IPS-18a (cell line): ENCODE measurements around the gene ESF1.

ENCODE experiments used
- H3K27ac ChIP-seq: one replicate; pipeline ENCODE4 v1.5.1; 2013; ENCODE audit warnings: low read length
- H3K27me3 ChIP-seq: one replicate; pipeline ENCODE4 v1.6.1; 2013; ENCODE audit warnings: mild to moderate bottlenecking, low read length; ENCODE audit not compliant: control insufficient read depth, insufficient read depth
- H3K36me3 ChIP-seq: one replicate; pipeline ENCODE4 v1.6.1; 2013; ENCODE audit warnings: low read depth, low read length; ENCODE audit not compliant: control insufficient read depth
- H3K4me1 ChIP-seq: one replicate; pipeline ENCODE4 v1.6.1; 2013; ENCODE audit warnings: low read depth, low read length; ENCODE audit not compliant: control insufficient read depth
- H3K4me3 ChIP-seq: one replicate; pipeline ENCODE4 v1.5.1; 2013; ENCODE audit warnings: low read length
- H3K9ac ChIP-seq: one replicate; pipeline ENCODE4 v1.6.1; 2013; ENCODE audit warnings: mild to moderate bottlenecking, low read length, moderate library complexity
- H3K9me3 ChIP-seq: one replicate; pipeline ENCODE4 v1.6.1; 2013; ENCODE audit warnings: low read depth, low read length; ENCODE audit not compliant: control insufficient read depth

The ESF1 gene

GRCh38 chr20:13813910-13814309 lies 29.2 kb upstream of the ESF1 start:
- H3K27ac ChIP-seq: no peak overlapping the region
- H3K27me3 ChIP-seq: no peaks in the 10 kb centered on the region
- H3K4me1 ChIP-seq: no peaks in the 10 kb centered on the region
- no peak overlapping the region for H3K9ac ChIP-seq
- no peaks in the 10 kb centered on the region for H3K9me3 ChIP-seq
- peaks cover 90% of the 10 kb centered on the region for H3K36me3 ChIP-seq
- no peak overlapping the region for H3K4me3 ChIP-seq

DNA sequence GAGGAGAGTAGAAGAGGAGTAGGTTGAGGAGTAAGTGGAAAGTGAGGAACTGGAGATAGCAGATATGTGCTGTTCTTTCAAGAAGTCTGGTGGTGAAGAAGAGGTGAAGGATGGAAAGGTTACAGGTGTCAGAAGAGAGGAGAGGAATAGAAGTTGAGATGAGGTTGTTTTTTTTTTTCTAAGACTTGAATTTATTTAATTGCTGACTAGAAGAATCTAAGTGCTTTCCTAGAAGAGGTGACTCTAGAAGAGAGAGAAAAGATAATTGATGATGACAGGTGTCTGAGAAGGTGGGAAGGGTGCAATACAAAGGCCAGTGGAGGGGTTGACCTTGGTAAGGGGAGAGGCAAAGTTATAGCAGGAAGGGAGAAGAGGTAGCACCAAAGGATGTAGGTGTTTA lies 25.7 kb upstream of the ESF1 start:
- H3K9me3 ChIP-seq: no peaks in the 10 kb centered on the region
- H3K4me3 ChIP-seq: no peak overlapping the region
- H3K4me1 ChIP-seq: no peaks in the 10 kb centered on the region
- H3K36me3 ChIP-seq: peaks cover 71% of the 10 kb centered on the region
- H3K9ac ChIP-seq: no peak overlapping the region
- H3K27ac ChIP-seq: no peak overlapping the region
- H3K27me3 ChIP-seq: no peaks in the 10 kb centered on the region

GRCh38 chr20:13809855-13810254 lies 25.1 kb upstream of the ESF1 start:
- no peaks in the 10 kb centered on the region for H3K9me3 ChIP-seq
- no peak overlapping the region for H3K9ac ChIP-seq
- no peaks in the 10 kb centered on the region for H3K4me1 ChIP-seq
- H3K27ac ChIP-seq: no peak overlapping the region
- H3K36me3 ChIP-seq: peaks cover 69% of the 10 kb centered on the region
- no peaks in the 10 kb centered on the region for H3K27me3 ChIP-seq
- H3K4me3 ChIP-seq: no peak overlapping the region

GRCh38 chr20:13809373-13809772 lies 24.7 kb upstream of the ESF1 start:
- H3K36me3 ChIP-seq: peaks cover 67% of the 10 kb centered on the region

GRCh38 chr20:13800728-13801134 lies 16.0 kb upstream of the ESF1 start:
- Histone ChIP-seq H3K27ac (no peak overlapping the region), H3K4me1 (no peaks in the 10 kb centered on the region), H3K9me3 (no peaks in the 10 kb centered on the region), H3K27me3 (no peaks in the 10 kb centered on the region), H3K36me3 (peaks cover 85% of the 10 kb centered on the region), H3K4me3 (no peak overlapping the region), H3K9ac (no peak overlapping the region)

More at GRCh38 chr20:13809373-13809772, 24.7 kb upstream of the ESF1 start:
- no peaks in the 10 kb centered on the region for H3K4me1 ChIP-seq
- H3K27ac ChIP-seq: no peak overlapping the region
- no peaks in the 10 kb centered on the region for H3K27me3 ChIP-seq
- no peak overlapping the region for H3K4me3 ChIP-seq
- H3K9me3 ChIP-seq: no peaks in the 10 kb centered on the region
- no peak overlapping the region for H3K9ac ChIP-seq

- Histone ChIP-seq H3K4me3 (no peak overlapping the region), H3K27ac (no peak overlapping the region), H3K27me3 (no peaks in the 10 kb centered on the region), H3K4me1 (no peaks in the 10 kb centered on the region), H3K9me3 (no peaks in the 10 kb centered on the region), H3K36me3 (peaks cover 90% of the 10 kb centered on the region), H3K9ac (no peak overlapping the region)
These were observed 15.3 kb upstream of the ESF1 start for GRCh38 chr20:13799974-13800373.

DNA sequence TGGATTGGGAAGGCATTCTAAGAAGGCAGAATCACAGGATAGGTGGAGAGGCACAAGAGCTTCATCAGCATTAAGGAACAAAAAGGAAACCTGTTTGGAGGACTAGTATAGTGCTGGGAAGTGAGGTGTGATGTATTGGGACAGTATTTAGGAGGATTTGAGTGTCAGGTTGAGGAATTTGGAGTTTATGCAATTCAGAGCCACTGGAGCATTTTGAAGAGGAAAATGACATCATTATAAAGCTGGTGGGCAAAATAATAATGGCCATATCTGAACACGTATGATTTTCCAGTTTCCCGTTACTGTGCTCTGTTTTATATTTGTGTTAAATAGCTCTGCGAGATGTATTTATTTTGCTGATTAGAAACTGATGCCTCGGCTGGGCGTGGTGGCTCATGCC lies 14.3 kb upstream of the ESF1 start:
- H3K27ac ChIP-seq: no peak overlapping the region
- no peaks in the 10 kb centered on the region for H3K9me3 ChIP-seq
- H3K9ac ChIP-seq: no peak overlapping the region
- H3K36me3 ChIP-seq: peaks cover 89% of the 10 kb centered on the region
- H3K27me3 ChIP-seq: no peaks in the 10 kb centered on the region
- no peak overlapping the region for H3K4me3 ChIP-seq
- no peaks in the 10 kb centered on the region for H3K4me1 ChIP-seq

GRCh38 chr20:13794667-13795066 lies 9.9 kb upstream of the ESF1 start:
- no peak overlapping the region for H3K27ac ChIP-seq
- H3K36me3 ChIP-seq: peaks cover 90% of the 10 kb centered on the region
- H3K27me3 ChIP-seq: no peaks in the 10 kb centered on the region
- H3K4me3 ChIP-seq: no peak overlapping the region
- no peaks in the 10 kb centered on the region for H3K9me3 ChIP-seq
- no peaks in the 10 kb centered on the region for H3K4me1 ChIP-seq
- H3K9ac ChIP-seq: no peak overlapping the region

DNA sequence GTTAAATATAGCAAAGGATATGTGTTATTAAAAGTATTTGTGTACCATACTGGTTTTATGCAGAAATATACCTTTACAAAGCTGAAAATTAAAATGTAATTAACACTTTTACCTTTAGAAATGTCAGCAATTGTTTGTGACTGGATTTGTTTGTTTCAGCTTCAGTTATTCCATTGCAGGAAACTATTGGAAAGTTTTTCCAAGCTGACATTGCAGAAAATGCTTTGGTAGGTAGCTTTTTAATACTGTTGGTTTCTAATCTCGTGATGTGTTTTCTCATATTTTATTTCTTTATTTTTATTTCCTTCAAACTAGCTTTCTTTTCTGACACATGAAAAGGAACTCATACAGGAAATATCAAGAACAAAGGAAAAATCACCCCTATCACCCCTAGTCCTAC lies 8.3 kb upstream of the ESF1 start:
- H3K27ac ChIP-seq: no peak overlapping the region
- no peaks in the 10 kb centered on the region for H3K27me3 ChIP-seq
- peaks cover 78% of the 10 kb centered on the region for H3K36me3 ChIP-seq
- H3K9ac ChIP-seq: no peak overlapping the region
- no peaks in the 10 kb centered on the region for H3K9me3 ChIP-seq
- no peak overlapping the region for H3K4me3 ChIP-seq
- no peaks in the 10 kb centered on the region for H3K4me1 ChIP-seq

DNA sequence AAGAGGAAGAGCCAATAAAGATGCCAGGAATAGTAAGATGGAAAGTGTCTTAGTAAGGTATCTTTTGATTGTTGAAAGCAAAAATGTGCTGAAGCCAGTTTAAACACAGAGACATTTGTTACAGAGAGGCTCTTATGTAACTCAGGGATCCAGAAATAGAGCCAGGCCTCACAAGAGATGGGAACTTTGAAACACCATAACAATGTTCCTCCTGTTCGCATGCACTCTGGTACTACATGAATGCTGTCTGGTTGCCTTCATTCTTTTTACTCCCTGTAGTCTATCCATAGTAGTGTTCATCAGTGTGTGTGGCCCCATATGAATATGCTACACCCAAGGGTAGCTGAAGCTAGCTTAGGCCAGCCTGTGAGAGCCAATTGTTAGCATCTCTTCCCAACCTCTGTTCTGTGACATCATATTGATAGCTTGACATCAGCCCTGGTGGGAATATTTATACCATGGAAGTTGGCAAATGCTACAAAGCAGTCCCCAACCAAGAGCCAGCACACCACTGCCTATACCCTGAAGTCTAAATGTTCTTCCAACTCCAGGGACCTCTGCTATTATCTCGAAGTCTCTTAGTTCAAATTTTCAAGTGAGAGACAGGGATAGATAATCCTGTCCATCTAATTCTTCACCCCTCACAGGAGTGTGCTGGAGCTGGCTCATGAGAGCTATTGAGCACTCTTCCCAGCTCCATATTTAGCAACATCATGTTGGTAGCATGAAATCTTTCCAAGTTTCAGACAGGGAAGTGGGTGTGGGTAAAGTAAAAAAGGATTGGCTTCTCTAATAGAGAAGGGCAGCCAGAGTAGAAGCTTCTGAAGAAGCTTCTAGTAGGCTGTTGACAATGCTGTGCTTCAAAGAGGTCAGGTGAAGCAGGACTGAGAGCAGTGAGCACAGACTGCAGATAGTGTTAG lies 7.1 kb upstream of the ESF1 start:
- Histone ChIP-seq H3K9ac (no peak overlapping the region), H3K4me1 (no peaks in the 10 kb centered on the region), H3K27me3 (no peaks in the 10 kb centered on the region), H3K9me3 (no peaks in the 10 kb centered on the region), H3K27ac (no peak overlapping the region), H3K4me3 (no peak overlapping the region), H3K36me3 (peaks cover 75% of the 10 kb centered on the region)

GRCh38 chr20:13790708-13791107 lies 6.0 kb upstream of the ESF1 start:
- Histone ChIP-seq H3K27me3 (no peaks in the 10 kb centered on the region), H3K36me3 (peaks cover 65% of the 10 kb centered on the region), H3K9me3 (no peaks in the 10 kb centered on the region), H3K4me3 (no peak overlapping the region), H3K27ac (no peak overlapping the region), H3K9ac (no peak overlapping the region), H3K4me1 (peaks cover 4% of the 10 kb centered on the region)
